HG03571 (cell line): ENCODE results near the gene SS18.

Experiments used
- ATAC-seq: cut with Tn5 transposase; IDR thresholded peaks from one replicate; pipeline ENCODE4 v1.9.1; 2021; ENCODE audit not compliant: unreplicated experiment

SS18 gene

GRCh38 chr18:26003817-26004216 is 86.6 kb downstream of the SS18 start:
- no peak for ATAC-seq

- no peak for ATAC-seq
These were observed 87.1 kb downstream of the SS18 start for GRCh38 chr18:26003356-26003755.

- peak; percentile 65 for ATAC-seq
These were observed 88.0 kb downstream of the SS18 start for GRCh38 chr18:26002375-26002910.

GRCh38 chr18:25998461-25998860 is 92.0 kb downstream of the SS18 start:
- no peak for ATAC-seq

- ATAC-seq = no peak
These were observed 97.8 kb downstream of the SS18 start for GRCh38 chr18:25992566-25992965.

- no peak for ATAC-seq
These were observed 99.9 kb downstream of the SS18 start for GRCh38 chr18:25990473-25990872.

GRCh38 chr18:25985707-25986394 is 104.6 kb downstream of the SS18 start:
- no peak for ATAC-seq

- no peak for ATAC-seq
These were observed 106.7 kb downstream of the SS18 start for GRCh38 chr18:25983730-25984129.

- no peak for ATAC-seq
These were observed 107.5 kb downstream of the SS18 start for GRCh38 chr18:25982961-25983360.

GRCh38 chr18:25982153-25982552 is 108.3 kb downstream of the SS18 start:
- no peak for ATAC-seq

- ATAC-seq = no peak
These were observed 110.9 kb downstream of the SS18 start for GRCh38 chr18:25979369-25980040.

GRCh38 chr18:25976554-25976953 is 113.9 kb downstream of the SS18 start:
- ATAC-seq = no peak

GRCh38 chr18:25974630-25975077 is 115.8 kb downstream of the SS18 start:
- ATAC-seq = no peak
